Measurements from ENCODE around the gene TRIM9.
"Not testable (repeated sequence)": the region's sequence is repeated elsewhere in the genome, so short reads cannot be mapped to it uniquely, and the experiment has no call there.

The TRIM9 gene

GRCh38 chr14:50998612-50999011 is 96.3 kb downstream of the TRIM9 start:
- no peak for DNase-seq

DNA sequence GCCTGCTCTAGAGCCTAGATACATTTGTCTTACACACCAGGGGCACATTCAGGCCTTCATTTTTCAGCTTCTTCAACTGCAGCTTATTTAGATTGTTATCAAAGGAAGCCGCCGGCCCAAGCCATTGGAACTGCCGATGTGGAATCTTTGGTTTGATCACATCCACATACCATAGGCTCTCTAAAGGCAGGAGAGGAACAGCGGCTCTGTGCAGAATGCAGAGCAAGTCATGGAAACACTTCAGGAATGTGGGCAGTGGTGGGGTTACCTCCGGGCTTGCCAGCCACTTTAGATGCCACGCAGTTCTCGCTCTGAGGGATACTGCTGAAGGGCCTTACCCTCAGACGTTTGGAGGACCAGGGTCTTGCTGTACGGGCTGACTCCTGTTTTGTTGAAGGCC is 97.2 kb downstream of the TRIM9 start:
- no peak for DNase-seq

- DNase-seq: not testable (repeated sequence)
Observed at GRCh38 chr14:50994158-50994557, 100.7 kb downstream of the TRIM9 start.

DNA sequence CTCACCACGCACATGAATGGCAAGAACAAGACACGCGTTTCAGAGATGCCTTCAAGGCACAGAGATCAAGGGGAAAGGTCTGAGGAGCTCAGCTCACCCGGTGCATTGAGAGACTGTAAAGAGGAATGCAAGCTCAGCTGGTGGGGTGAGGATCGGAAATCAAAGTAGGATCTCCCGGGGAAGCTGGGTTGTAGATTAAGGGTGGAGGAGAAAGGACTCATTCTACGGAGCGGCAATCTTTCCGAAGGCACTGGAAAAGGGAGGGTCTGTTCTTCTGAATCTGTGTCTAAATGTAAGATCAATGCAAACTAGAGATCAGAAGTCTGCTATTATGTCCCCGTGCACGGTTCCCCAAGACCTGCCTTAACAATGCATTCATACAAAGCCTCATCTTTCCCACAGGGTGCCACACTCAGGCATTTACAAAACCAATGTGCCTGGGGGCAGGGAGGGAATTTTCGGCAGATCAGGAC is 109.0 kb downstream of the TRIM9 start:
- DNase-seq: no peak

DNA sequence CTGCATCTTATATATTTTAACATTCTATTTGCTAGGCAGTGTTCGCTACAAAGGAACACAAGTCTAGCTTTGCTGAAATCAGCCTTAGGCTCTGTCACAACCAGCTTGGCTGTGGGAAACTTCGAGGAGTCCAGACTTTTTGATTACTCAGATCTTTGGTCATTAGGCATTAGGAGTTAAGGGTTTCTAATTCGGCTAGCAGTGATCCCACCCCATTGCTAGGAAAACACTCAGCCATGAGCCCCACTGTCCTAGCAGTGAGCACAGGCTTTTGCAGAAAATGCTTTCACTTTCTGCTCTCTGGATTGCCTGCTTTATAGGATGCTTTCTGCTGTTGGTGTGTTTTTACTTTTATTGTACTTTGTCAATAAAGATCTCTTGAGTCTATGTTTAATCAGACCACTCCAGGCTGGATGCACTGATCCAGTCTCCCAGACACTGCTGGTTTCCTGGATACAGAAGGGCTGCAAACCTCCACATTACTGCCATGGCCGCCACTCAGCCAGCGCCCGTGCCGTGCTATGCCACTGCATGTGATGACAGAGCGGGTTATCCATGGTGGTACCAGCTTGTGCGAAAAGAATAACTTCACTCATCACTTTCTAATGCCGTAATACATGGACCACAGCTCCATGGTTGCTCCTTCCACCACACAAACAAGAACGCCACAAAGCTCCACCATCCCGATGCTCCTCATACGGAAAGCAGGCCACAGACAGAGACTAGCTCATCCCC is 109.6 kb downstream of the TRIM9 start:
- no peak for DNase-seq

- DNase-seq: no peak
Observed at GRCh38 chr14:50984036-50984710, 110.7 kb downstream of the TRIM9 start.

GRCh38 chr14:50979941-50980850 is 114.7 kb downstream of the TRIM9 start:
- no peak for DNase-seq

GRCh38 chr14:50978888-50979287 is 116.0 kb downstream of the TRIM9 start:
- DNase-seq: no peak

DNA sequence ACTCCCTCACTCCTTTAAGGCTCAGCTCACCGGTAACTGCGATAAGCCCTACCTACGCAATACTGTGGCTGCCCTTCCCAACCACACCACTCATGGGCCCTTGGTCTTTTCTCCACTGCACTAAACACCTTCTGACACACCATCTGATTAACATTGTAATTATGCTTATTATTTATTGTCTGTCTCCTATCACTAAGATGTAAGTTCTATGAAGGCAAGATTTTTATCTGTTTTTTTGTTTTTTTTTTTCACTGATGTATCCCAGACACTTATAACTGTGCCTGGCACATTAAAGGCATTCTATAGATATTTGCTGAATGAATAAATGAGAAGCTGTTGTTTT is 116.4 kb downstream of the TRIM9 start:
- DNase-seq: no peak

GRCh38 chr14:50977863-50978528 is 116.9 kb downstream of the TRIM9 start:
- no peak for DNase-seq

DNA sequence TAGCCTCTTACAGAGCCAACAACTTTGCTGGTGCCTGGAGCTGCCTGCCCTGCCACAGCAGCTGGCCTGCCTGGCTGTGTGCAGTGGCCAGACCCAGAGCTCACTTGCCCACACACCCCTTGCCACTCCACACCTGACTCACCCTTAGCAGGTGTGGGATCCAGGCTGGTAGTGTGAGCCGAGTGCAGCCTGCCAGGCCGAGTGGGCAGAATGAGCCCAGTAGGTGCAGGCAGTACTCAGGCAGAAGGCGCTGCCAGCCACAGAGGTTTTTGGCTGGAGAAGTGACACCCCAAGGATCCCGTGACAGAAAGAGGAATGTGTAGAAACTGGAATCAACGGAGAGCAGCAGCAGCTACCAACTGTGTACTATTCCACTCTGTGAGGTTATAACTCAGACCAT is 120.8 kb downstream of the TRIM9 start:
- no peak for DNase-seq

DNA sequence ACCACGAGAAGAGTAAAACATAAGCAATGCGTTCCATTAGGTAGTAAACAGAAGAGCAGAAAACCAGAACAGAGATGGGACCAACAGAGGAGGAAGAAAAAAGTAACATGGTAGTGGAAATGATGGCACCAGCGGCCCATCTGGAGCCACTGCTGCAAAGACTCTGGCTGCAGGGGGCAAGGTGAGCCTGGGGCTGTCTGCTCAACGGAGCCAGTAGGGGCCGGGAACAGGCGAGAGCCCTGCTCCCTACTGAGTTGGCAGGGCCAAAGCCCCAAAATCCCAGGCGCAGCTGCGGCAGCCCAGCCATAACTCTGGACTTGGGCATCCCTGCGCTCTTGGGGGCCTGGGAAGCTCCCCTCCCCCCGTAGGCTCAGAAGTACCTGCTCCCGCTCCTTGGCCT is 122.2 kb downstream of the TRIM9 start:
- no peak for DNase-seq

DNA sequence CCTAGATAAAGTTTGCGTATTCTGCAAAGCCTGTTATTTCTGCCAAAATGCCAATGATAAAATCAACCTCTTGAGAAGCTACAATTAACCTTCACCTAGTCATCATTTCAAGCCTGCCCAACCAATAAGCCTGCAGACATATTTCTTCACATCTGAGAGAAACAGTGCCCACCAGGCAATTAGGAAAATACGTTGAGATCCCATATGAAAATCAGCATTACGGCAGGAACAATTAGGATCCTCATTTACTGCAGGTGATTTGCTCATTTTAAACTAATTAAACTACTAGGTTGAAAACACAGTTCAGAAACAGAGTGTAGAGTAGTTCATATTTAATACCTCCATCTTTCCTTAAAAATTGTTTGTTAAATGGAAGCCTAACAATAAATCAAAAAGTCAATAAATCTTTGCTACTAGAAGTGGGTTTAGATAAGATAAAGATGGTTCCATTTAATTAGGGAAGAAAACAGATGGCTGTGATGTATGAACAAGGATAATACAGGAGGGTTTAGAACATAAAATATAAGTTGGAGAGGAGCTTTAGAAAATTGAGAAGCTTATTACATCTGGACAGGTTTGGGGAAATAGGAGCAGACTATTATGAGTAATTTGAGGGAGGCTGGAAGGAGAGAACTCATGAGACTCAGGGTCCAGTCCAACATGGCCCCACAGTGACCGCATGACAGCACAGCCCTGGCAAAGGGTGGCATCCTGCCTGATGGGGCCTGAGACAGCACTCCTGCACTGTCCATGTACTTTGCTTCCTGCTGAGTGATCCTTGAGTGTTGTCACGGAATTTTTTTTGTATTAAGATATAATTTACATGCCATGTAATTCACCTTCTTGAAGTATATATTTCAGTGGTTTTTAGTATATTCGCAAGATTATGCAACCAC is 123.8 kb downstream of the TRIM9 start:
- no peak for DNase-seq

DNA sequence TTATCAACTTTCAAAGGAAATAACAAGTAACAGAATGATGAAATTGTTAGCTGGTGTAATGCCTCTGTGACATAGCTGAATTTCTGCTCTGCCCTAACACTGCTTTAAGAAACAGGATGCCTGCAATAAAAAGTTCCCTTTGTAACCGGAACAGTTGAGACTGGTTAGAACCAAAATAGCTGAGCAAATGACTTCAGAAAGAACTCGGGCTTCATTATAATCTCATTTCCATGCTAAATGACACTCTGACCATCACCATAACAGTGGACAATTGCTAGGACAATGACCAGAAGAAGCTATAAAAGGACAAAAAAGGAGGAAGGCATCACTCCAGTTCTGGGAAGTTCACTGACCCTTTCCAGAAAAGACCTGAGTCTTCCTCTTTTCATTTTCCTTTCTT is 127.1 kb downstream of the TRIM9 start:
- DNase-seq: no peak

DNA sequence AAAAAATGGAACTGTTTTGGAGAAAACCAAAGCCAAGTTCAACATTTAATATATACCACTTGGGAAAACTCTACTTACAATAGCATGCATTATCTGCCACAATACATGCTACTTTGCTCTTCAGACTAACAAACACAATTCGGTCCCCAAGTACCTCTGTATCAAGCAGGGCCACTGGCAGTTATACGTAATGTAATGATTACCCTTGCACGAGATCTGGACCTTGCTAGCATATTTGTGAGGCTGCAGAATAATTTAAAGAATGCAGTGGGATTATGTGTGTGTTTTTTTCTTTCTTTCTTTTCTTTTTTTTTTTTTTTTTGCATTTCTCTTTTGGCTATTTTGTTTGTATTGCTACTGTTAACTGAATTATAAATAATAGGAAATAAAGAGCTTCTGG is 127.8 kb downstream of the TRIM9 start:
- no peak for DNase-seq

DNA sequence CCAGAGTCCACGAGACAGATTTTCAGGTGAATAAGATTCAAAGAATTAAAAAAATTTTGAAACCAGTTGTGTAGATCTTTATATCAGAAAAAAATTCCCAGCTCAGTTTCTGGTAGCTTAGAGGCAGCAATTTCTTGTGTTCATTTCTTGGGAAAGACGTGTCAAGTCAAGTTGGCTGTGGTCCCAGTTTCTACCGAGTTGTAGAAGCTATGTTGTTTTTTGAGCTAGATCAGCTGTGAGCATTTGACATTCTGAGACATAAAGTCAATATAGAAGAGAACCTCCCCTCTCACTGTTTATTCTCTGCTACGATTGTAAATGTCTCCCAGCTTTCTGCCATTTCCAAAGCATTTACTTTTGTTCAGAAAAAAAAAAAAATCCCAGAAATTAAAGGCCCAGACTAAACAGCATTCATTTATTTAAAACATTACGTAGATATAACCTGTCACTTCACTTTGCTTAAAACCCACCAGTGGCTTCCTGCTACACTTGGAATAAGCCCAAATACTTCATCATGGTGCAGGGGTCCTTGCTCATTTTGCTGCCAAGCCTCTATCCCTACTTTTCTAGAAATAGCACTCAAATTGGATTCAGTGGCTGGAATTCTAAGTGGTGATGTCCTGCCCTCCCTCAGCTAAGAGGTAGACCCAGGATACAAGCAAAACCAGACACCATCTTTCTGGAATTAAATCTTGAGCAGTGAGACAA is 130.1 kb downstream of the TRIM9 start:
- DNase-seq: no peak

DNA sequence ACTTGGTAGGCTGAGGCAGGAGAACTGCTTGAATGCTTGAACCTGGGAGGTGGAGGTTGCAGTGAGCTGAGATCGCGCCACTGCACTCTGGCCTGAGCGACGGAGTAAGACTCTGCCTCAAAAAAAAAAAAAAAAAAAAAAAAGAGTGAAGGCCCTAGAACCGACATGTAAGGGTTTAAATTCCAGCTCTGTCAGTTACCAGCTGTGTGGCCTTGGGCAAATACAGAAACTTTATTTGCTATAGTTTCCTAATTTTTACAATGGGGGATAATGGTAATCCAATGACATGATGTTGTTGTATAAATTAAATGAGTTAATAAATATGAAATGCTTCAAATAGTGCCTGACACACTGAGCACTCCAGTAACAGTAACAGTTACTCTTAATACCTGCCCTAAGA is 131.0 kb downstream of the TRIM9 start:
- no peak for DNase-seq

- no peak for DNase-seq
Observed at GRCh38 chr14:50961605-50962221, 133.2 kb downstream of the TRIM9 start.

- DNase-seq: no peak
Observed at GRCh38 chr14:50957296-50957695, 137.6 kb downstream of the TRIM9 start.

GRCh38 chr14:50956421-50956820 is 138.5 kb downstream of the TRIM9 start:
- not testable (repeated sequence) for DNase-seq

Measured in CD4-positive, alpha-beta T cell treated with Interferon alpha-2 for 1 hour (primary cell).